Gastroesophageal sphincter (tissue), 3 donors: ENCODE results near the gene TRDMT1.

Experiments
- CTCF ChIP-seq, 4 experiments: fragments of 200-600 bp in 2 of 4; fragments of 450-650 bp in 2 of 4; sonication (generic) in 1 of 4; IDR thresholded peaks; one replicate each; pipeline ENCODE4 v1.5.1; 2017 to 2019; ENCODE audit warnings: antibody characterized with exemption in 4 of 4, mild to moderate bottlenecking in 2 of 4, moderate library complexity in 2 of 4
- EP300 ChIP-seq: sonication (generic); formaldehyde crosslinking; IDR thresholded peaks from one replicate; pipeline ENCODE4 v1.6.1; 2017; ENCODE audit warnings: antibody characterized with exemption, mild to moderate bottlenecking
- POLR2A ChIP-seq, 2 donors: fragments of 450-650 bp; IDR thresholded peaks; one replicate each; pipeline ENCODE4 v1.6.1; 2017; ENCODE audit warnings: antibody characterized with exemption in 2 of 2, mild to moderate bottlenecking in 2 of 2, moderate library complexity in 1 of 2
- POLR2AphosphoS5 ChIP-seq: sonication (generic); formaldehyde crosslinking; IDR thresholded peaks from one replicate; pipeline ENCODE4 v1.6.1; 2017; ENCODE audit warnings: antibody characterized with exemption

DNA sequence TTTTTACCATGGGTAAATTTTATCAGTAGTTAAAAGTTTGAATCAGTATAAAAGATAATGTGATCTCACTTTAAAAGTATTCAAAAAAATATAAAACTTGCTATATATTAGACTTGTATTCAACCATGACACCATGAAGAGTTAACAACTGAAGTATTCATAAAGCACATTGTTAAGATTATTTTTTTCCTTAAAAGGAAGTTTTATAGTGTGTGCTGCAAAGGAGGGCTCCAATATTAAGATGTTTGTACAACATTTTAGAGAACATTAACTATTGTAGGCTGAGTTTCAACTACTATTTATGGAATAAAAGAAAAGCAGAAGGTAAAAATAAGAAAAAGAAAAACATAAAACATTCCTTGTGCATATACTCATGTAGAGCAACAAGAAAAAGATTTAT lies 47.4 kb downstream of the TRDMT1 start:
- TF ChIP-seq CTCF (IDR thresholded peaks at IDR 0.05) (no peak), POLR2AphosphoS5 (no peak), EP300 (no peak), POLR2A (IDR thresholded peaks at IDR 0.05) (no peak)
